ENCODE measurements around the gene EEIG1. TPM values are rescaled to one million over a fixed set of nuclear protein-coding genes. Genes with fewer than 3 reads are reported as not detected.

The EEIG1 gene
- total and polyA plus RNA-seq, 2 of the 4 experiments (the other 2 are of a cell fraction) = 1.1 to 23.2 TPM

GRCh38 chr9:127953768-127954505, 26.9 kb downstream of the EEIG1 start:
- peaks cover 4% of the 10 kb centered on the region for H3K4me1 ChIP-seq (ENCODE audit: control insufficient read depth, insufficient read depth, low read length)
- dilution Hi-C loops (cut with HindIII; ENCODE audit: low sequenced_read_pairs, unreplicated experiment) (no loop called here), in situ Hi-C loops (cut with MboI; ENCODE audit: low sequenced_read_pairs) (no loop called here), intact Hi-C loops (cut with micrococcal nuclease) (no loop called here)
- H2AK5ac ChIP-seq (ENCODE audit: low read depth, low read length) = peak overlapping the region; percentile 15
- no peak overlapping the region for H4K8ac ChIP-seq (ENCODE audit: low read depth in 2 of 2, low read length in 2 of 2)
- peaks cover 28% of the 10 kb centered on the region for H4K20me1 ChIP-seq (ENCODE audit: insufficient read depth, low read length)
- H3K36me3 ChIP-seq (ENCODE audit: control insufficient read depth, insufficient read depth, low read length) = peaks cover 1% of the 10 kb centered on the region; the same call in 1 of the 2 replicates
- H2BK15ac ChIP-seq (ENCODE audit: low read depth, low read length) = no peak overlapping the region
- no peak overlapping the region for H3K56ac ChIP-seq (ENCODE audit: extremely low read depth, insufficient read depth, low read length)
- no peak overlapping the region for H3K4ac ChIP-seq (ENCODE audit: low read depth, low read length)
- no TSS peak for BruUV-seq (replicated peaks)
- H2AK9ac ChIP-seq (replicated peaks; ENCODE audit: low read depth, low read length, poor library complexity) = no peak overlapping the region
- no peak overlapping the region for H3K14ac ChIP-seq (replicated peaks; ENCODE audit: low read depth, low read length)
- H3K79me1 ChIP-seq (ENCODE audit: low read depth in 1 of 2, low read length in 2 of 2) = peaks cover 6 to 59% of the 10 kb centered on the region in 2 experiments
- no peak overlapping the region for H3K4me3 ChIP-seq (ENCODE audit: insufficient read depth, low read depth, low read length)
- ChIA-PET POLR2A (ENCODE audit: unreplicated experiment) (no interaction called here), CTCF (interaction anchor here (1.6 kb wide), 1 partner anchor 11 kb away, joined by 10 read pairs; no protein-coding TSS in a partner anchor)
- H3K9me3 ChIP-seq (ENCODE audit: control insufficient read depth, insufficient read depth, low read length) = no peaks in the 10 kb centered on the region; the same call in 1 of the 2 replicates
- H3K27ac ChIP-seq (ENCODE audit: insufficient read depth, low read length) = no peak overlapping the region
- H4K5ac ChIP-seq (ENCODE audit: low read depth, low read length) = no peak overlapping the region
- H3K18ac ChIP-seq (ENCODE audit: low read depth, low read length) = no peak overlapping the region
- H2BK120ac ChIP-seq (ENCODE audit: low read depth, low read length) = no peak overlapping the region
- 87% methylated on average over 7 of the region's 17 CpGs; no CpG with 5 or more reads in 1 of the 2 experiments for WGBS, 2 experiments (ENCODE audit: extremely low coverage in 2 of 2, insufficient read length in 1 of 2)
- no peak for ATAC-seq (ENCODE audit: low read depth)
- H3K9me1 ChIP-seq (ENCODE audit: insufficient read depth, low read length) = peaks cover 15% of the 10 kb centered on the region
- H3K23ac ChIP-seq (ENCODE audit: low read depth, low read length) = no peak overlapping the region
- no peak overlapping the region for H3K9ac ChIP-seq (ENCODE audit: low read depth, low read length)
- no peak overlapping the region for H2BK20ac ChIP-seq (ENCODE audit: low read depth, low read length)
- no peaks in the 10 kb centered on the region for H3K27me3 ChIP-seq (ENCODE audit: control insufficient read depth, insufficient read depth, low read length)
- H3K4me2 ChIP-seq (ENCODE audit: low read depth, low read length) = no peak overlapping the region
- H2AFZ ChIP-seq (replicated peaks; ENCODE audit: low read length, poor library complexity) = no peak overlapping the region
- DNase-seq = no peak
- no peak overlapping the region for H2BK5ac ChIP-seq (ENCODE audit: low read depth, low read length, poor library complexity, severe bottlenecking)
- no peak overlapping the region for H4K91ac ChIP-seq (ENCODE audit: insufficient read depth, low read depth, low read length)
- TF ChIP-seq CTCF (conservative IDR thresholded peaks at IDR 0.05; ENCODE audit: low read depth, low read length) (no peak), BHLHE40 (IDR thresholded peaks at IDR 0.05; ENCODE audit: low read depth, low read length) (no peak), FOS (IDR thresholded peaks at IDR 0.05; ENCODE audit: low read depth, low read length) (no peak), RCOR1 (IDR thresholded peaks at IDR 0.05; ENCODE audit: insufficient replicate concordance, low read length) (no peak), NFE2L2 (IDR thresholded peaks at IDR 0.05; ENCODE audit: low read depth, low read length) (no peak), CEBPB (IDR thresholded peaks at IDR 0.05; ENCODE audit: low read depth, low read length) (no peak), SMC3 (IDR thresholded peaks at IDR 0.05; ENCODE audit: low read depth, low read length) (no peak), USF2 (IDR thresholded peaks at IDR 0.05; ENCODE audit: low read depth, low read length) (no peak), ELK1 (IDR thresholded peaks at IDR 0.05; ENCODE audit: borderline replicate concordance, low read depth, low read length) (no peak), MXI1 (IDR thresholded peaks at IDR 0.05; ENCODE audit: borderline replicate concordance, low read depth, low read length) (no peak), RAD21 (IDR thresholded peaks at IDR 0.05; ENCODE audit: low read length) (no peak), POLR2A (IDR thresholded peaks at IDR 0.05; ENCODE audit: low read depth, low read length) (no peak), MAZ (IDR thresholded peaks at IDR 0.05; ENCODE audit: borderline replicate concordance, low read depth, low read length) (no peak), RFX5 (IDR thresholded peaks at IDR 0.05; ENCODE audit: low read depth, low read length) (no peak), CHD1 (IDR thresholded peaks at IDR 0.05; ENCODE audit: low read depth, low read length) (no peak)
